ENCODE measurements around the gene PRKD1.

Gene PRKD1

DNA sequence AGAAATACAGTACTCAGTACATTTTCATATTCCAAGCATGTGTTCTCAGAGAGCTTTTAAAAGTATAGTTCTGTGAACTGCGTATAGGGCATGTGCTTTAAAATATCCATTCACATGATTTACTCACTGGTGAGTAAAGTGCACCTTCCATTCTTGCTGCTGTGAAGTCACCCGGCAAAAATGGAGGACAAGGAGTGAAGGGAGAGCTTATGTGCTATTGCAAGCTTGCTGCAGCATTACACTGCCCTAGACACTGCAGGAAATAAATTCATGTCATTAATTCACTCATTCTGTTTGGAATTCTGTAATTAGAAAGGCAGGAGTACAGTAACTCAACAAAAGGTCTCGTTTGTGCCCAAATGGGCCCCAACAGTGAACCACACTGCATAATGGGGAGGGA is 347.8 kb downstream of the PRKD1 start:
- no peak for DNase-seq

DNA sequence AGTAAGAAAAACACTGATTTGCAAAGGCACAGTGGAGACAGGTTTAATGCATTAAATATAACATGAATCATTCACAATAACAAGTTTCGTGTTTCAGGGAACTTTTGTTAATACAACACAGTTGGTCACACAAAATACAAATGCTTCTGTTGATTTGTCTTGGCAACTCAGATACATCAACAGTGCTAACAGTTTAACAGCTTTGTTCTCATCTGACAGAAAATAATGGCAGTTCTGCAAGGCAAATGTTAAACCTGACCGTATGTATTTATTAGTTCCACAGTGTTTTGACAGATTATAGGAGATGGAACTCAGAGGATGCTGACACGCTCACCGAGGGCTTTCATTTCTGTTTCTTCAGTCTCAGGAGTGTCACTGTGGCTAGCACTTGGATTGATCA is 350.7 kb downstream of the PRKD1 start:
- no peak for DNase-seq

DNA sequence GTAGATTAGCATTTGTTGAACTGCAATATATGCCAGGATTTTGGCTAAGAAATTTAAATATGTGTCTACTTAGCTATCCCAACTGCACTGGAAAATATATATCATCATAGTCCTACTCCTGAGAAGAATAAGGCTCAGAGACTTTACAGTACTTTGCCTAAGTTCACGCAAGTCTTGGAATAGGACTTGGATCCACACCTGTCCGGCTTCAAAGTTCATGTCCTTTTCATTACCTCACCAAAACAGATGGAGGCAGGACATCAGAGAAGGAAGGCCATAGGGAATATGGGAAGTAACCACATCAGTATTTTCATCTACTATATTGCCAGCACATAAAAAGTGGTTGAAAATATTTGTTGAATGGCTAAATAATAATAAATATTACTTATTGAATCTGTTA is 358.5 kb downstream of the PRKD1 start:
- DNase-seq = no peak

- no peak for DNase-seq
These were observed 361.5 kb downstream of the PRKD1 start for GRCh38 chr14:29566194-29566593.

- no peak for DNase-seq
These were observed 369.1 kb downstream of the PRKD1 start for GRCh38 chr14:29558516-29558915.

GRCh38 chr14:29554335-29554734 is 373.3 kb downstream of the PRKD1 start:
- DNase-seq = no peak

DNA sequence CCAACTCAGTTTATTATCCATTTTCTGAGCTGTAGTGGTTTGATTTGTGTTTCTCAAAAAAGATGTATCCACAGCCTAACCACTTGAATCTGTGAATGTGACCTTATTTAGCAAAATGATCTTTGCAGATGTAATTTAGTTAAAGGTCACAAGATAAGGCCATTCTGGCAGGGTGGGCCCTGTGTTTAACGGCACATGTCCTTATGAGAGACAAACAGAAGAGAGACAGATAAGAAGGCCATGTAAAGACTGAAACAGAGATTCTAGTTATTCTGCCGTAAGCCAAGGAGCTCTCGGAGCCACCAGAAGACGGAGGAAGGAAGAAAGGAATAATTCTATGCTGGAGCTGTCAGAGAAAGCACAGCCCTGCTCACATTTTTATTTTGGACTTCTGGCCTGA is 374.2 kb downstream of the PRKD1 start:
- no peak for DNase-seq

GRCh38 chr14:29548948-29549370 is 378.7 kb downstream of the PRKD1 start:
- DNase-seq = no peak

- DNase-seq = no peak
These were observed 381.9 kb downstream of the PRKD1 start for GRCh38 chr14:29545714-29546113.

DNA sequence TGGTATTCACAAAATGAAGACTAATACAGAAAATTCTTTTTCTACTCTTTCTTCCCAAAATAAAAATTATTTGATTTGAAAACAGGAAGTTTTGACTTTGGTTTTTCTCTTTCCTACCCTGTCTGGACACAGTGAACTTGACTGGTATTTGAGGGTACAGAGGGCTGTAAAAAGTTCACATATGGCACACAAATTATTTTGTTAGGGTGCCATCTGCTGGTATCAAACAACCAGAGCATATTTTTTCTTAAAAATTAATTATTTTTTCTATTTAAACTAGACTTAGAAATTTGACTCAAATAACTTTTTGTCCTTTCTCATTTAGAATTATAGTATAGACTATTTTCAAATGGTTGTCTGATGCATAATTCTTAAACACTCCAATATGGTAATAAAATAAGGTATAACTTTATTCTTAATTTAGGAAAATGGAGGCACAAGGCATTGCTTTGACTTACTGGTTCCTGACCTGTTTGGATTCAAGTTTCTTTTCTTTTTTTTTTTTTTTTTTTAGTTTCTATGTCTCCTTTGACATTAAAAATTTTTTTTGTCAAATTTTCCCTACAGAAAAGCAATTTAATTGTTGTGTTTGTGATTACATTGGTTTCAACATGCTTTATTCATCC is 390.6 kb downstream of the PRKD1 start:
- no peak for DNase-seq

DNA sequence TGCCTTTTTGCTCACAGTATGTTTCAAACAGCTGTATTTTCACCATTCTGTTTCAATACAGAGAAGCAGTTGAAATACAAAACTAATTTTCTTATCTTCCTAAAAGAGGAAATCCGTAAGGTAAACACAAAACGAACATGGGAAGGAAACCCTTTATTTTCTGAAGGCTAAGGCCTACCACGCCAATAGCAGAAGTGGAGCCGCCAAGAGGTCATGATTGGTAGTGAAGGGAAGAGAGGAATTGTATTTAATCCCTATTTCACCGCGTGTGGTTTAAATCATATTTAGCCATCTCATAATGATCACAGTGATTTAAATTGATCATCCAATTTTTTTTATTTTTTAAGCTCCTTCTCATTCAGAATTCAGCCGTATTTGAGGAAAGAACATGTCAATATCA is 398.2 kb downstream of the PRKD1 start:
- DNase-seq = no peak

- DNase-seq = no peak
These were observed 398.8 kb downstream of the PRKD1 start for GRCh38 chr14:29528889-29529288.

- DNase-seq = no peak
These were observed 400.4 kb downstream of the PRKD1 start for GRCh38 chr14:29527286-29527685.

Data from stimulated activated CD4-positive, alpha-beta T cell treated with anti-CD3 and anti-CD28 coated beads, Interleukin-15, amount 100 ng/mL, for 24 hours (primary cell).